Tibial nerve (tissue), 4 donors: Measurements from ENCODE around the gene SLC2A9. TPM values are rescaled to one million over a fixed set of nuclear protein-coding genes. Genes with fewer than 3 reads are reported as not detected.

ENCODE experiments used
- DNase-seq, 2 donors: peaks; one replicate each; pipeline ENCODE4 v3.0.0-alpha.2; 2019; ENCODE audit warnings: low spot score in 2 of 2
- H3K27ac ChIP-seq, 4 donors: fragments of 200-600 bp; sonication (generic) in 3 of 4; one replicate each; pipeline ENCODE4 v1.5.1; 2017 to 2019; ENCODE audit warnings: mild to moderate bottlenecking in 1 of 4
- H3K27me3 ChIP-seq, 2 donors: fragments of 200-600 bp; sonication (generic) in 1 of 2; one replicate each; pipeline versions ENCODE4 v1.5.1 to v1.6.0; 2017 to 2019
- H3K36me3 ChIP-seq, 3 donors: fragments of 200-600 bp; sonication (generic); one replicate each; pipeline ENCODE4 v1.5.1; 2018 to 2019
- H3K4me1 ChIP-seq, 4 donors: fragments of 200-600 bp; sonication (generic) in 3 of 4; one replicate each; pipeline ENCODE4 v1.5.1; 2017 to 2019
- H3K4me3 ChIP-seq, 4 donors: fragments of 200-600 bp; sonication (generic) in 3 of 4; one replicate each; pipeline ENCODE4 v1.5.1; 2017 to 2019; ENCODE audit warnings: mild to moderate bottlenecking in 1 of 4, moderate library complexity in 1 of 4
- H3K9me3 ChIP-seq, 4 donors: fragments of 200-600 bp; sonication (generic) in 3 of 4; one replicate each; pipeline ENCODE4 v1.5.1; 2017 to 2019
- CTCF ChIP-seq, 5 experiments: fragments of 200-600 bp in 3 of 5; fragments of 450-650 bp in 2 of 5; sonication (generic) in 3 of 5; IDR thresholded peaks; one replicate each; pipeline ENCODE4 v1.5.1; 2016 to 2019; ENCODE audit warnings: antibody characterized with exemption in 5 of 5, mild to moderate bottlenecking in 3 of 5, moderate library complexity in 2 of 5
- EP300 ChIP-seq, 2 donors: sonication (generic); formaldehyde crosslinking; IDR thresholded peaks; one replicate each; pipeline ENCODE4 v1.6.1; 2017; ENCODE audit warnings: antibody characterized with exemption in 2 of 2, mild to moderate bottlenecking in 1 of 2
- POLR2A ChIP-seq, 2 donors: fragments of 450-650 bp; IDR thresholded peaks; one replicate each; pipeline ENCODE4 v1.6.1; 2017; ENCODE audit warnings: antibody characterized with exemption in 2 of 2, mild to moderate bottlenecking in 2 of 2, moderate library complexity in 2 of 2
- WGBS, 2 donors: methylation state at CpG; one replicate each; pipeline ENCODE4 v1.1.5; 2018; 5-methylcytosine and 5-hydroxymethylcytosine counted together
- total RNA-seq, 4 donors: library from RNA; depleted of rRNA; stranded (reverse); fragments of >200 nt; gene quantifications; one replicate each; pipeline ENCODE4 v1.1.0, GENCODE V29; 2016

SLC2A9 gene
- total RNA-seq, 4 donors from 2014 or later, result 2.7 to 10.7 (median 6.0) TPM

GRCh38 chr4:10025230-10025806 lies 4.0 kb upstream of the SLC2A9 start:
- H3K27ac ChIP-seq, result peak overlapping the region in 1 of 4 donors; percentile 52
- no peak for TF ChIP-seq POLR2A (IDR thresholded peaks at IDR 0.05)
- TF ChIP-seq EP300 (IDR thresholded peaks at IDR 0.05), result no peak
- no peak for TF ChIP-seq CTCF (IDR thresholded peaks at IDR 0.05)
- H3K9me3 ChIP-seq, result no peaks in the 10 kb centered on the region
- H3K36me3 ChIP-seq, result no peaks in the 10 kb centered on the region
- WGBS, 2 donors, result 60 to 65% methylated on average over 3 of the region's 3 CpGs
- no peaks in the 10 kb centered on the region for H3K27me3 ChIP-seq
- peaks cover 0 to 42% (median 7%) of the 10 kb centered on the region in 4 donors for H3K4me1 ChIP-seq
- no peak for DNase-seq
- H3K4me3 ChIP-seq, result no peak overlapping the region

- no peak for TF ChIP-seq CTCF (IDR thresholded peaks at IDR 0.05)
- TF ChIP-seq POLR2A (IDR thresholded peaks at IDR 0.05), result no peak
- peak; percentile 21 to 53 for TF ChIP-seq EP300 (IDR thresholded peaks at IDR 0.05)
- no peaks in the 10 kb centered on the region for H3K27me3 ChIP-seq
- DNase-seq, result no peak
- H3K9me3 ChIP-seq, result no peaks in the 10 kb centered on the region
- 32 to 52% methylated on average over 2 of the region's 2 CpGs for WGBS, 2 donors
- H3K4me3 ChIP-seq, result no peak overlapping the region
- H3K27ac ChIP-seq, result peak overlapping the region in 2 of 4 donors; percentile 52 to 88
- no peaks in the 10 kb centered on the region for H3K36me3 ChIP-seq
- H3K4me1 ChIP-seq, result peaks cover 0 to 42% (median 9%) of the 10 kb centered on the region in 4 donors
Measured at GRCh38 chr4:10024303-10024702, 3.0 kb upstream of the SLC2A9 start.

- TF ChIP-seq CTCF (IDR thresholded peaks at IDR 0.05), result no peak
- TF ChIP-seq EP300 (IDR thresholded peaks at IDR 0.05), result no peak
- TF ChIP-seq POLR2A (IDR thresholded peaks at IDR 0.05), result no peak
- Histone ChIP-seq H3K9me3 (no peaks in the 10 kb centered on the region), H3K4me1 (peaks cover 0 to 41% (median 10%) of the 10 kb centered on the region in 4 donors), H3K36me3 (no peaks in the 10 kb centered on the region), H3K4me3 (no peak overlapping the region), H3K27me3 (no peaks in the 10 kb centered on the region), H3K27ac (peak overlapping the region in 2 of 4 donors; percentile 52 to 88)
- DNase-seq, result no peak
- 68 to 78% methylated on average over 7 of the region's 7 CpGs for WGBS, 2 donors
Measured at GRCh38 chr4:10023806-10024205, 2.5 kb upstream of the SLC2A9 start.

GRCh38 chr4:10023050-10023419 lies 1.7 kb upstream of the SLC2A9 start:
- no peak for DNase-seq
- no peaks in the 10 kb centered on the region for H3K36me3 ChIP-seq
- H3K9me3 ChIP-seq, result no peaks in the 10 kb centered on the region
- peak overlapping the region in 1 of 4 donors; percentile 88 for H3K27ac ChIP-seq
- no peaks in the 10 kb centered on the region for H3K27me3 ChIP-seq
- H3K4me3 ChIP-seq, result no peak overlapping the region
- H3K4me1 ChIP-seq, result peaks cover 0 to 42% (median 13%) of the 10 kb centered on the region in 4 donors
- no peak for TF ChIP-seq CTCF (IDR thresholded peaks at IDR 0.05)
- no peak for TF ChIP-seq POLR2A (IDR thresholded peaks at IDR 0.05)
- TF ChIP-seq EP300 (IDR thresholded peaks at IDR 0.05), result no peak
- WGBS, 2 donors, result 76 to 78% methylated on average over 5 of the region's 5 CpGs

GRCh38 chr4:10022346-10023049 lies 1.2 kb upstream of the SLC2A9 start:
- H3K4me1 ChIP-seq, result peaks cover 0 to 44% (median 13%) of the 10 kb centered on the region in 4 donors
- 69 to 74% methylated on average over 14 of the region's 14 CpGs for WGBS, 2 donors
- no peak overlapping the region for H3K4me3 ChIP-seq
- H3K9me3 ChIP-seq, result no peaks in the 10 kb centered on the region
- no peaks in the 10 kb centered on the region for H3K36me3 ChIP-seq
- H3K27ac ChIP-seq, result peak overlapping the region in 3 of 4 donors; percentile 44 to 88 (median 86)
- no peaks in the 10 kb centered on the region for H3K27me3 ChIP-seq
- DNase-seq, result no peak
- TF ChIP-seq EP300 (IDR thresholded peaks at IDR 0.05) (peak in 1 of 2 donors; percentile 15), CTCF (IDR thresholded peaks at IDR 0.05) (no peak)
